Lower lobe of right lung (tissue), 2 donors: ENCODE results near the gene RAB40C. TPM values are rescaled to one million over a fixed set of nuclear protein-coding genes. Genes with fewer than 3 reads are reported as not detected.

ENCODE experiments used
- ATAC-seq, 2 donors: fragments of 200-7000 bp; cut with Tn5 transposase; one replicate each; pipeline ENCODE4 v1.9.1; 2020 to 2022; ENCODE audit warnings: mild to moderate bottlenecking in 2 of 2, moderate library complexity in 2 of 2
- DNase-seq: peaks from one replicate; pipeline ENCODE4 v3.0.0-alpha.2; 2020
- H3K27ac ChIP-seq: fragments of 200-600 bp; one replicate; pipeline ENCODE4 v1.8.0; 2022
- H3K27me3 ChIP-seq: fragments of 200-600 bp; one replicate; pipeline ENCODE4 v1.8.0; 2022; ENCODE audit warnings: low read depth
- H3K36me3 ChIP-seq: fragments of 200-600 bp; one replicate; pipeline ENCODE4 v1.8.0; 2022; ENCODE audit warnings: mild to moderate bottlenecking
- H3K4me1 ChIP-seq: fragments of 200-600 bp; one replicate; pipeline ENCODE4 v1.8.0; 2022
- H3K4me3 ChIP-seq: fragments of 200-600 bp; one replicate; pipeline ENCODE4 v1.8.0; 2022; ENCODE audit warnings: mild to moderate bottlenecking
- H3K9me3 ChIP-seq: fragments of 200-600 bp; one replicate; pipeline ENCODE4 v1.8.0; 2022
- CTCF ChIP-seq: fragments of 200-600 bp; IDR thresholded peaks from one replicate; pipeline ENCODE4 v1.8.0; 2022; ENCODE audit warnings: antibody characterized with exemption, mild to moderate bottlenecking
- intact Hi-C: fragments of 100-400 bp; cut with DNase I; formaldehyde crosslinking; loops from one replicate; pipeline ENCODE4 v1.11.0; 2022
- total RNA-seq: library from RNA; stranded (reverse); fragmentation: NEBNext Ultra II Directional; extraction: Animal tissue kit (Norgen Biotek cat#: 25700); gene quantifications from one replicate; pipeline ENCODE4 v1.2.1, GENCODE V29; 2021
- donor health status: DM: no; HTN: yes; CAD: no; lungs with severe emphysema.

The RAB40C gene
- total RNA-seq, 1 donor from 2014 or later = 40.1 TPM

GRCh38 chr16:644556-644955 is 54.7 kb downstream of the RAB40C start:
- H3K9me3 ChIP-seq = no peaks in the 10 kb centered on the region
- DNase-seq = no peak

GRCh38 chr16:645852-646678 is 56.2 kb downstream of the RAB40C start:
- intact Hi-C loops = no loop called here
- Histone ChIP-seq H3K27ac (peak overlapping the region; percentile 53), H3K4me1 (peaks cover 62% of the 10 kb centered on the region), H3K9me3 (no peaks in the 10 kb centered on the region), H3K27me3 (no peaks in the 10 kb centered on the region), H3K4me3 (no peak overlapping the region), H3K36me3 (no peaks in the 10 kb centered on the region)
- DNase-seq = peak; percentile 76
- no peak for ATAC-seq
- no peak for TF ChIP-seq CTCF

More at GRCh38 chr16:644556-644955, 54.7 kb downstream of the RAB40C start:
- Histone ChIP-seq H3K4me3 (no peak overlapping the region), H3K27me3 (no peaks in the 10 kb centered on the region), H3K4me1 (peaks cover 53% of the 10 kb centered on the region), H3K36me3 (no peaks in the 10 kb centered on the region), H3K27ac (no peak overlapping the region)
- intact Hi-C loops = no loop called here
- no peak for TF ChIP-seq CTCF
- no peak for ATAC-seq

- Histone ChIP-seq H3K27me3 (no peaks in the 10 kb centered on the region), H3K4me1 (peaks cover 62% of the 10 kb centered on the region), H3K27ac (peak overlapping the region; percentile 53), H3K36me3 (no peaks in the 10 kb centered on the region), H3K4me3 (no peak overlapping the region), H3K9me3 (no peaks in the 10 kb centered on the region)
- no peak for DNase-seq
- no peak for TF ChIP-seq CTCF
- intact Hi-C loops = no loop called here
- ATAC-seq = no peak
Measured at GRCh38 chr16:646679-647172, 56.9 kb downstream of the RAB40C start.

- TF ChIP-seq CTCF = no peak
- intact Hi-C loops = no loop called here
- no peaks in the 10 kb centered on the region for H3K36me3 ChIP-seq
- no peak overlapping the region for H3K4me3 ChIP-seq
- no peak for DNase-seq
- H3K27ac ChIP-seq = peak overlapping the region; percentile 92
- H3K9me3 ChIP-seq = no peaks in the 10 kb centered on the region
- no peak for ATAC-seq
- H3K27me3 ChIP-seq = no peaks in the 10 kb centered on the region
- peaks cover 62% of the 10 kb centered on the region for H3K4me1 ChIP-seq
Measured at GRCh38 chr16:647173-647902, 57.5 kb downstream of the RAB40C start.

- intact Hi-C loops = no loop called here
- no peaks in the 10 kb centered on the region for H3K9me3 ChIP-seq
- TF ChIP-seq CTCF = peak; percentile 39
- peak; percentile 26 to 27 for ATAC-seq
- H3K4me3 ChIP-seq = peak overlapping the region; percentile 79
- peak overlapping the region; percentile 92 for H3K27ac ChIP-seq
- no peaks in the 10 kb centered on the region for H3K27me3 ChIP-seq
- H3K36me3 ChIP-seq = no peaks in the 10 kb centered on the region
- H3K4me1 ChIP-seq = peaks cover 53% of the 10 kb centered on the region
- peak; percentile 70 for DNase-seq
Measured at GRCh38 chr16:648071-648780, 58.4 kb downstream of the RAB40C start.
